HG03571 (cell line): Measurements from ENCODE around the gene PSMA6.
"Not testable (repeated sequence)": the region's sequence is repeated elsewhere in the genome, so short reads cannot be mapped to it uniquely, and the experiment has no call there.

ENCODE experiments used
- ATAC-seq: cut with Tn5 transposase; IDR thresholded peaks from one replicate; pipeline ENCODE4 v1.9.1; 2021; ENCODE audit not compliant: unreplicated experiment

Gene PSMA6

GRCh38 chr14:35284506-35284905, 7.7 kb upstream of the PSMA6 start:
- ATAC-seq = no peak

GRCh38 chr14:35285168-35286002, 6.8 kb upstream of the PSMA6 start:
- peak; percentile 69 for ATAC-seq

DNA sequence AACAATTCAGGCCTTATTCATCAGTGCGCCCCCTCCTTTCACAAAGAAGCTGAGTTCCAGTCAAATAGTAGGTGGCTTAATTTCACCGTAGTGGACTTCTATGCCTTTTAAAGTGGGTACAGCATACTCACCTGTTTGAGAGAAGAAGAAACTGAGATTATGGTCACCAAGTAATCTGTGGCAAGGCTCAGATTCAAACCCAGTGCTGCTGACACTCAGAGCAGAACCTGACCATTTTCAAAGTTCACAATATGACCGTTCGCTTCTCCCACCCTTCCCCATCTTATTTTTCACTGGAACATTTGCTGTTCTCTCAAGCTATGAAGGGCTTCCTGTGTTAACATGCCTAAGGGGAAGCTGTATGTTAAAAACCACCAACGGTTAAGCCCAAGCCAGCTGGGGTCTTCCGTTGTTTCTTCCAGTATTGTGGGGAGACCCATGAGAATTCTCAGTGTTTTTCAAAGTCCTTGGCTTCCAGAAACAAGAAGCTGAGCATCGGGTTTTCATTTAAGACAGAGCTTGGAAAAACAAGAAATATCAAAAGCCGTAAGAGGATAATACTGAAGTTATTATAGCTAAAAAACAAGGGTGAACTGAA, 6.1 kb upstream of the PSMA6 start:
- ATAC-seq = peak; percentile 11

DNA sequence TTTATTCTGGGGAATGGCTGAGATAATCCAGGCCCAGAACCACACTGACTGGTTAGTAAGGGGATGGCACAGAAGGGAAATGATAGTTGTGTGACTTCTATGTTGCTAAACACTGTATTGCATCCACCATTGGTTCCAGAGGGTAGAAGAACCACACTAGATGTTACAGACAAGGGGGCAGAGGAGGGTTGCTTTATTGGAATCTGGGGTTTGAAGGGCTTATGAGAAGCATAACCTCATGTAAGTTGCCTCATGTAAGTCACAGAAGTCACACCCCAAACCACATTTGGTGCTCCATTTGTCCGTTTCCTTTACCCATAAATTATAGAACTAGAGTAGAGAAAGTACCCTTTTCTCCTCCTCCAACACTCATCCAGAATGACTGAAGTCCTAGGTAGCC, 5.5 kb upstream of the PSMA6 start:
- ATAC-seq = no peak

GRCh38 chr14:35287431-35288013, 4.7 kb upstream of the PSMA6 start:
- no peak for ATAC-seq

DNA sequence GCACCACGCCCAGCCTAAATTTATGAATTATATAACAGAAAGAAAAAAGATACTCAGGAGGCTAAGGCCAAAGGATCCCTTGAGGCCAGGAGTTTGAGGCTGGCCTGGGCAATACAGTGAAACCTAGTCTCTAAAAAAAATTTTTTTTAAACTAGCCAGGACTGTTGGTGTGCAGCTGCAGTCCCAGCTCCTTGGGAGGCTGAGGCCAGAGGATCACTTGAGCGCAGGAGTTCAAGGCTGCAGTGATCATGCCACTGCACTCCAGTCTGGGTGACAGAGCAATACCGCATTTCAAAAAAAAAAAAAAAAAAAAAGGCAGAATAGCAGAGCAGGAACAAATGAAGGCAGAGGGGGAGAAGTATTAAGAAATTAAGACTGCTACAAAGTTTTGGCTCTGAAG, 2.6 kb upstream of the PSMA6 start:
- ATAC-seq = no peak

DNA sequence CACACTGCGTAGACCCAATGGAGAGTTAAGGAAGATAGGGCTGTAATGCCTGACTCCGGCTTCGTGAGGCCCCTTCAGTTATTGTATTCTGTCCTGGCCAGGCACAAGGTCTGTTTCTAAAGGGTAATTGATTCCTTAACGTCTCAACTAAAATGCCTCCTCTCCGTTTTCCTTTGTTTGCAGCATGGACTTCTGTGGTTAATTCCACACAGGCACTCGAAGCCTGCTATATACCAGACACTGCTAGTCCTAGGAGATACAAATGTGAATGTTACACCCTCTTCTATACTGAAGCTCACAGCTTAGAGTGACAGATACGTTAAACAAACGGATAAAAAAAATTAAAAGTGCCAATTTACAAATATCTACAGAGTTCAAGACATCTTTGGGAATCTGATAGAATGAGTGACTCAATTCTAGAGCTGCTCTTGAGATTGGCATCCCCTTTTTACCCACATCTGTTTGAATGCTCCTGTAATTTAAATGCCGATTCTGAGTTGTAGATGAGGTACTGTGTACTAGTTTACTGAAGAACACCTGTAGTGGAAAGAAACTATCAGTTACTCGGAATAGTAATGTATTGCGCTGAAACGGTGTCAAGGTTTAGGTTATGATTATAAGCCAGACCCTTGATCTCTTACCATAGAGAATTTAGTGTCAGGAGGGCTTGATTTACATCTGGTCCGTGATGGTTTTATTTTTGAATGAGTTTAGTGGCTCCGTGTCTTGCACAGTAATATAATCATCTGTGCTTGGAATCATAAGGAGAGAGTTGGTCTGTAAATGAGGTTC, 784 bp downstream of the PSMA6 start:
- ATAC-seq = no peak

DNA sequence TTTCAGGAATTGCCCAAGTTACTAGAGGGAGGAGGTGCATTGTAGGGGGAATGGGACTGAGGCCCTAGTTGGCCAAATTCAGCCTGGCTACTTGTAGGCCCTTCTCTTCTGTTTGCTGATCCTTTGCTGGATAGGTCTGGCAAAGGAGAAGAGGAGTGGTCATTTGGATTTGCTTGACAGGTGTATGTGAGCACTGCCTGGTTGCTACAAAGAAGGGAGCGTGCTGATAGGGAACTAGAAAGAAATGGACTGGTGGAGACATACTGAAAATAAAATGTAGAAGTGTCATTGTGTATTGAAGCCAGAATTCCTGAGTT, 3.6 kb downstream of the PSMA6 start:
- no peak for ATAC-seq

- no peak for ATAC-seq
These were observed 4.4 kb downstream of the PSMA6 start for GRCh38 chr14:35296545-35296944.

DNA sequence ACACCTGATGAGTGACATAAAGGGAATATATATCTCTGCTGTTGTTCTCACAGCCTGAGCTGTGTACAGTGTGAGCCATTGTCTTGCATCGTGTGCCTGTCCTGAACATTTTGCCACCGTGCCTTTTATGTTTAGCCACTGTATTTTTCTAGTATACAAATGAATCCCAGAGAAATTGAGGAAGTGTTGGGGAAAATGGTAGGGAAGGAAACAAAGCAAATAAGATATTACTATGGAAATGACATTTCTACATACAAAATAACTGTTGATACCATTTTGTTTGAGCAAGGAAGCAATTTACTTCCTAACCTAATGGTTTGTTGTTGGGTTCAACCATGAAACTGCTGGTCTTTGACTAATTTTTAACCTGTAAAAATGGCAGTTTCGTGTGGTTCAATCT, 5.5 kb downstream of the PSMA6 start:
- no peak for ATAC-seq

DNA sequence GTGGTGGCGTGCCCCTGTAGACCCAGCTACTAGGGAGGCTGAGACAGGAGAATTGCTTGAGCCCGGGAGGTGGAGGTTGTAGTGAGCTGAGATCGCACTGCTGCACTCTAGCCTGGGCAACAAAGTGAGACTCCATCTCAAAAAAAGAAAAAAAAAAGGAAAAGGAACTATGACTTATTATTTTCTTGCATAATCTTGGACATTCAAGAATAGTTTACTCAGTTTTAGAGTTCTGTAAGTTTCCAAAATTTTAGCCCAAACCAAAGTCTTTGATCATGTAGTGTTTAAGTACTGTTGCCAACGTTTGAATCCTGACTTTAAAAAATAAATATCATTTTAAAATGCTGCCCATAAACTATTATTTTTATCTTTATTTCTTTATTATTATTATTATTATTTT, 6.2 kb downstream of the PSMA6 start:
- no peak for ATAC-seq

GRCh38 chr14:35299708-35300107, 7.5 kb downstream of the PSMA6 start:
- no peak for ATAC-seq

DNA sequence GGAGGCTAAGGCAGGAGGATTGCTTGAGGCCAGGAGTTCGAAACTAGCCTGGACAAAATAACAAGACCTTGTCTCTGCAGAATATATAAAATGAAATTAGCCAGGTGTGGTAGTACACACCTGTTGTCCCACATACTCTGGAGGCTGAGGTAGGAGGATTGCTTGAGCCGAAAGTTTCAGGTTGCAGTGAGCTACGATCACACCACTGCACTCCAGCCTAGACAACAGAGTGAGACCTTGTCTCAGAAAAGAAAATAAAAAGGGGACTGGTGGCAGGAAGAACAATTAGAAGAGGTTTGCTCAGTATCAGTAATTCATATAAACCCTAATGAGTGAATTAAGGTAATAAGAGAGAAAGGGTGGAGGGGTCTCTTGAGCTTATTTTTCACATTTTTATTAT, 8.0 kb downstream of the PSMA6 start:
- no peak for ATAC-seq

- not testable (repeated sequence) for ATAC-seq
These were observed 9.2 kb downstream of the PSMA6 start for GRCh38 chr14:35301334-35301733.

GRCh38 chr14:35301735-35302528, 9.8 kb downstream of the PSMA6 start:
- no peak for ATAC-seq

GRCh38 chr14:35303149-35303935, 11.2 kb downstream of the PSMA6 start:
- ATAC-seq = no peak

DNA sequence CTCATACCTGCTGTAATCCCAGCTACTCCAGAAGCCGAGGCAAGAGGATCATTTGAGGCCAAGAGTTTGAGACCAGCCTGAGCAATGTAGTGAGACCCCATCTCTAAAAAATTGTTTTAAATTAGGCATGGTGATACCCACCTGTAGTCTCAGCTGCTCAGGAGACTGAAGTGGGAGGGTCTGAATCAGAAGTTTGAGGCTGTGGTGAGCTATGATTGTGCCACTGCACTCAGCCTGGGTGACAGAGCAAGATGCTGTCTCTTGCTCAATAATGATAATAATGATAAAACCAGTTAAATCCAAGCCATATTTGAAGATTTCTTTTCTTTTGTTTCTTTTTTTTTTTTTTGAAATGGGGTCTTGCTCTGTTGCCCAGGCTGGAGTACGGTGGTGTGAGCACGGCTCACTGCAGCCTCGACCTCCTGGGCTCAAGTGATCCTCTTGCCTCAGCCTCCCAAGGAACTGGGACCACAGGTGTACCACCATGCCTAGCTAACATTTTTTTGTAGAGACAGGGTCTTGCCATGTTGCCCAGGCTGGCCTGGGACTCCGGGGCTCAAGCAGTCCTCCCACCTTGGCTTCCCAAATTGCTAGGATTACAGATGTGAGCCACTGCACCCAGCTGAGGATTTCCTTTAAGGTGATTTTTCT, 12.8 kb downstream of the PSMA6 start:
- ATAC-seq = no peak

GRCh38 chr14:35305633-35306032, 13.5 kb downstream of the PSMA6 start:
- ATAC-seq = no peak

- no peak for ATAC-seq
These were observed 13.9 kb downstream of the PSMA6 start for GRCh38 chr14:35306114-35306513.

DNA sequence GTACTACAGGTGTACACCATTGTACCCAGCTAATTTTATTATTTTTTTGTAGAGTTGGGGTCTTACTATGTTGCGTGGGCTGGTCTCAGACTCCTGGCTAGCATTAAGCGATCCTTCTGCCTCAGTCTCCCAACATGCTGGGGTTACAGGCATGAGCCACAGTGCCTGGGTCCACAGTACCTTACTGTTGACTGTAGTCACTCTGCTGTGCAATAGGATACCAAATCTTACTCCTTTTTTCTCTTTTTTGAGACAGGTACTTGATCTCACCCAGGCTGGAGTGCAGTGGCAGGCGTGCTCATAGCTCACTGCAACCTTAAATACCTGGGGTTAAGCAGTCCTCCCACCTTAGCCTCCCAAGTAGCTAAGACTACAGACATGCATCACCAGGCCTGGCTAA, 25.6 kb downstream of the PSMA6 start:
- ATAC-seq = no peak
